ENCODE results near the gene CSNK1G2. TPM values are rescaled to one million over a fixed set of nuclear protein-coding genes. Genes with fewer than 3 reads are reported as not detected.

CSNK1G2 gene
- total and polyA plus RNA-seq, 7 donors = 22.3 to 49.8 (median 33.2) TPM

GRCh38 chr19:1950640-1951039 is 9.7 kb downstream of the CSNK1G2 start:
- TF ChIP-seq, protein P1, sequence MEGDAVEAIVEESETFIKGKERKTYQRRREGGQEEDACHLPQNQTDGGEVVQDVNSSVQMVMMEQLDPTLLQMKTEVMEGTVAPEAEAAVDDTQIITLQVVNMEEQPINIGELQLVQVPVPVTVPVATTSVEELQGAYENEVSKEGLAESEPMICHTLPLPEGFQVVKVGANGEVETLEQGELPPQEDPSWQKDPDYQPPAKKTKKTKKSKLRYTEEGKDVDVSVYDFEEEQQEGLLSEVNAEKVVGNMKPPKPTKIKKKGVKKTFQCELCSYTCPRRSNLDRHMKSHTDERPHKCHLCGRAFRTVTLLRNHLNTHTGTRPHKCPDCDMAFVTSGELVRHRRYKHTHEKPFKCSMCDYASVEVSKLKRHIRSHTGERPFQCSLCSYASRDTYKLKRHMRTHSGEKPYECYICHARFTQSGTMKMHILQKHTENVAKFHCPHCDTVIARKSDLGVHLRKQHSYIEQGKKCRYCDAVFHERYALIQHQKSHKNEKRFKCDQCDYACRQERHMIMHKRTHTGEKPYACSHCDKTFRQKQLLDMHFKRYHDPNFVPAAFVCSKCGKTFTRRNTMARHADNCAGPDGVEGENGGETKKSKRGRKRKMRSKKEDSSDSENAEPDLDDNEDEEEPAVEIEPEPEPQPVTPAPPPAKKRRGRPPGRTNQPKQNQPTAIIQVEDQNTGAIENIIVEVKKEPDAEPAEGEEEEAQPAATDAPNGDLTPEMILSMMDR (IDR thresholded peaks at IDR 0.05) = no peak
- Histone ChIP-seq H3K4me3 (no peak overlapping the region), H3K27me3 (ENCODE audit: insufficient read depth in 3 of 3, low read length in 2 of 3) (no peaks in the 10 kb centered on the region), H3K36me3 (ENCODE audit: insufficient read depth in 1 of 2, low read depth in 1 of 2) (no peaks in the 10 kb centered on the region), H3K4me1 (no peaks in the 10 kb centered on the region), H3K27ac (no peak overlapping the region), H3K9me3 (no peaks in the 10 kb centered on the region)
- no peak for DNase-seq
- WGBS, 3 donors = 95 to 99% (median 97%) methylated on average over 12 to 16 of the region's 16 CpGs
- intact Hi-C loops (cut with DNase I) = no loop called here
- ATAC-seq = no peak

- no peak for DNase-seq
- peaks cover 8% of the 10 kb centered on the region for H3K4me1 ChIP-seq
- H3K4me3 ChIP-seq = no peak overlapping the region
- intact Hi-C loops (cut with DNase I) = no loop called here
- H3K9me3 ChIP-seq = no peaks in the 10 kb centered on the region
- WGBS, 3 donors = 77 to 79% (median 79%) methylated on average over 21 of the region's 21 CpGs
- H3K27me3 ChIP-seq (ENCODE audit: insufficient read depth in 3 of 3, low read length in 2 of 3) = no peaks in the 10 kb centered on the region
- TF ChIP-seq, protein P1 (IDR thresholded peaks at IDR 0.05) = no peak
- no peak for ATAC-seq
- H3K27ac ChIP-seq = no peak overlapping the region
- no peaks in the 10 kb centered on the region for H3K36me3 ChIP-seq (ENCODE audit: insufficient read depth in 1 of 2, low read depth in 1 of 2)
Measured at GRCh38 chr19:1952635-1953034, 11.7 kb downstream of the CSNK1G2 start.

GRCh38 chr19:1953037-1953436 is 12.1 kb downstream of the CSNK1G2 start:
- H3K9me3 ChIP-seq = no peaks in the 10 kb centered on the region
- no peak for ATAC-seq
- intact Hi-C loops (cut with DNase I) = no loop called here
- H3K27ac ChIP-seq = no peak overlapping the region
- no peaks in the 10 kb centered on the region for H3K27me3 ChIP-seq (ENCODE audit: insufficient read depth in 3 of 3, low read length in 2 of 3)
- DNase-seq = no peak
- peaks cover 8% of the 10 kb centered on the region for H3K4me1 ChIP-seq
- H3K36me3 ChIP-seq (ENCODE audit: insufficient read depth in 1 of 2, low read depth in 1 of 2) = no peaks in the 10 kb centered on the region
- H3K4me3 ChIP-seq = no peak overlapping the region
- WGBS, 3 donors = 88 to 91% (median 89%) methylated on average over 19 of the region's 19 CpGs
- TF ChIP-seq, protein P1 (IDR thresholded peaks at IDR 0.05) = no peak

DNA sequence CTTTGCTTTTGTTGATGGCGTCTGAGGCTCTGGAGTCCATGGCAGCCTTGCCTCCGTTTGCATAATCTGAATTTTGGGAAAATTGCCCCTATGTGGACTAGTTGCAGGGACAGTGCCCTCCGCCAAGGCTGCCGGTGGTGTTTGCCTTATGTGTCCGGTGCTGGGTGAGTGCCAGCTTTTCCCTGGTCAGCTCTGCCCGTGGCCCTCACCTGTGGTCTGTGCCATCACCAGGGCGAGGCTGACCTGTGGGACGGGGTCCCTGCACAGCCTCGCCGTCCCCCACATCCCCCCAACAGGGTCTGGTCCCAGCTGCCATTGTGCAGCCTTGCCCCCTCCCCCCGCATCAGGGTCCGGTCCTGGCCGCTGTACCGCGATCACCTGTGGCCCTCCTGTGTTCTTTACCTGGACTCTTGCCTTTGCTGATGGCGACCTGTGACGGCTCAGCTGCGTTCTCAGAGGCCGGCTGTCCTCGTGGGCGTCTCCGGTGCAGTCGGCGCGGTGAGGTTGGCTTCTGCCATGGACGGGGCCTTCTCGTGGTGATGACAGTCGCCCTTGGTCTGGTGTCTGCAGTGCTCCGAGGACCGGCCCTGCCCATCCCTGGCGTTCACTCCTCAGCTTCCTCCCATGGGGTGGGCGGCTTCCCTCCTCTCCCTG is 12.6 kb downstream of the CSNK1G2 start:
- intact Hi-C loops (cut with DNase I) = no loop called here
- H3K36me3 ChIP-seq (ENCODE audit: insufficient read depth in 1 of 2, low read depth in 1 of 2) = no peaks in the 10 kb centered on the region
- TF ChIP-seq, protein P1 (IDR thresholded peaks at IDR 0.05) = no peak
- H3K4me1 ChIP-seq = peaks cover 8% of the 10 kb centered on the region
- no peak overlapping the region for H3K4me3 ChIP-seq
- H3K27me3 ChIP-seq (ENCODE audit: insufficient read depth in 3 of 3, low read length in 2 of 3) = no peaks in the 10 kb centered on the region
- H3K27ac ChIP-seq = no peak overlapping the region
- H3K9me3 ChIP-seq = no peaks in the 10 kb centered on the region
- DNase-seq (no peak), ATAC-seq (no peak)
- WGBS, 3 donors = 86 to 88% (median 87%) methylated on average over 32 of the region's 32 CpGs

- H3K9me3 ChIP-seq = no peaks in the 10 kb centered on the region
- H3K27me3 ChIP-seq (ENCODE audit: insufficient read depth in 3 of 3, low read length in 2 of 3) = no peaks in the 10 kb centered on the region
- no peaks in the 10 kb centered on the region for H3K36me3 ChIP-seq (ENCODE audit: insufficient read depth in 1 of 2, low read depth in 1 of 2)
- H3K27ac ChIP-seq = no peak overlapping the region
- no peak for ATAC-seq
- DNase-seq = no peak
- H3K4me1 ChIP-seq = peaks cover 8% of the 10 kb centered on the region
- TF ChIP-seq, protein P1 (IDR thresholded peaks at IDR 0.05) = no peak
- intact Hi-C loops (cut with DNase I) = no loop called here
- WGBS, 3 donors = 88 to 97% (median 88%) methylated on average over 9 to 15 of the region's 15 CpGs
- no peak overlapping the region for H3K4me3 ChIP-seq
Measured at GRCh38 chr19:1954532-1954933, 13.6 kb downstream of the CSNK1G2 start.
